Measurements from ENCODE around the gene C11orf58. TPM values are rescaled to one million over a fixed set of nuclear protein-coding genes. Genes with fewer than 3 reads are reported as not detected.

Gene C11orf58
- total RNA-seq, 2 experiments from 2014 or later, result 114 to 133 TPM

DNA sequence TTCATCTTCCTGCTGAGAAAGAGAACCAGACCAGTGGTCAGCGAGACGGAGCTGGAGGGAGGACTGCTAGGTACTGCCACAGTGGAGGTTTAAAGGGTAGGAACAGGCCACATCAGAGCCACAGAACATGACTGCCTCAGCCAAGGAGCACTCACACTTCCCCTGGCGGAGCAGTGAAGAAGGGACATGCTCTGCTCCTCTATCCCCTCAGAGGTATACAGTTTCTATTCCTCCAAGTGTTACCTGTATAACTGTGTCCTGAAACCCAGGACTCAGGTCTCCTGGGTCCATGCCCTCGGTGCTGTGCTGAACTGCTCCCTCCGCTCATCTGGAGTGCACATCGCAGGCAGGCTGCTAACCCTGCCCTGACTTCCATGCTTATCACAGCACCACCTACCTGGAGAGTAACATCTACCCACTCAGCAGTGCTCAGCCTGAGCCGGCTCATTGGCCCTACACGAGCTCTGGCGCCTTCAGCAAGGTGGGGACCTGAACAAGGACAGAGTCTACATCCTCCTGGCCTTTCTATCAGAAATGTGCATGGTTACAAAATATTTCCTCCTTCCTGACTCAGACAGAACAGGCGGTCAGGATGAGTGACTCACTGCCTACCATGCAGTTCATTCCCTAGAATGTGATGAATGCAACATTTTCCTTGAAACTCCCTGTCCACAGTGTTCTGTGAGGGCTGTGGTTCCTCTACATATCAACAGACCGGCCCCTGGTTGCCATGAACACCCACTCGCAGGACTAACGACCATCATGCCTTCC is 52.9 kb downstream of the C11orf58 start:
- H3K36me3 Mint-ChIP-seq (ENCODE audit: low read depth), result no peaks in the 10 kb centered on the region
- peaks cover 16% of the 10 kb centered on the region for H3K4me1 Mint-ChIP-seq (ENCODE audit: low read depth)
- no peaks in the 10 kb centered on the region for H3K9me3 Mint-ChIP-seq
- DNase-seq, result no peak
- no peaks in the 10 kb centered on the region for H3K27me3 Mint-ChIP-seq
- no peak overlapping the region for H3K4me3 Mint-ChIP-seq
- POLR2A ChIA-PET, result no interaction called here
- no peak overlapping the region for H3K27ac Mint-ChIP-seq
- intact Hi-C loops (cut with micrococcal nuclease), result no loop called here
- TF ChIP-seq CTCF (IDR thresholded peaks at IDR 0.05), result no peak
- peak; percentile 34 for ATAC-seq
- CTCF ChIA-PET, result interaction anchor here (0.9 to 9.0 kb wide), 3 partner anchors 10 to 272 kb away, joined by 3 to 48 read pairs (median 3); no protein-coding TSS in a partner anchor

DNA sequence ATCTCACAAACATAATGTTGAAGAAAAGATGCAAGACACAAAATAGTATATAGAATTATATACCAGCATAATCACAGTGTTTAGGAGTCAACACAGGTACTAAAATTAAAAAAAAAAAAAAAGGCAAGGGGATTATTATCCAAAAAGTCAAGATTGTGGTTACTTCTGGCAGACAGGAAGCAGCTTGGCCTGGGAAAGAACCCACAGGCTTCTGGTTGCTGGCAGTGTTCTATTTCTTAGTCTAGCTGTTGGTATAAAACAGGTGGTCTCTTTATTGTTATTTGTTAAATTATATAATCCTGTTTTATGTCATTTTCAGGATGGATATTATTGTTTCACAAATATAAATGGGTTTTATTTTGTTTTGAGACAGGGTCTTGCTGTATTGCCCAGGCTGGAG is 54.0 kb downstream of the C11orf58 start:
- H3K4me1 Mint-ChIP-seq (ENCODE audit: low read depth), result peaks cover 16% of the 10 kb centered on the region
- no peak overlapping the region for H3K27ac Mint-ChIP-seq
- ChIA-PET CTCF (interaction anchor here (1.0 to 9.0 kb wide), 2 partner anchors 8 to 28 kb away, joined by 3 to 48 read pairs; no protein-coding TSS in a partner anchor), POLR2A (no interaction called here)
- no peaks in the 10 kb centered on the region for H3K9me3 Mint-ChIP-seq
- H3K27me3 Mint-ChIP-seq, result no peaks in the 10 kb centered on the region
- no peaks in the 10 kb centered on the region for H3K36me3 Mint-ChIP-seq (ENCODE audit: low read depth)
- DNase-seq, result no peak
- no peak overlapping the region for H3K4me3 Mint-ChIP-seq
- TF ChIP-seq CTCF (IDR thresholded peaks at IDR 0.05), result no peak
- intact Hi-C loops (cut with micrococcal nuclease), result no loop called here
- ATAC-seq, result no peak

GRCh38 chr11:16793009-16793408 is 54.6 kb downstream of the C11orf58 start:
- no peaks in the 10 kb centered on the region for H3K9me3 Mint-ChIP-seq
- DNase-seq, result no peak
- H3K36me3 Mint-ChIP-seq (ENCODE audit: low read depth), result no peaks in the 10 kb centered on the region
- peaks cover 20% of the 10 kb centered on the region for H3K4me1 Mint-ChIP-seq (ENCODE audit: low read depth)
- intact Hi-C loops (cut with micrococcal nuclease), result no loop called here
- H3K27ac Mint-ChIP-seq, result no peak overlapping the region
- no peaks in the 10 kb centered on the region for H3K27me3 Mint-ChIP-seq
- CTCF ChIA-PET, result interaction anchor here (1.0 kb wide), 2 partner anchors 9 to 27 kb away, joined by 4 to 5 read pairs; no protein-coding TSS in a partner anchor
- POLR2A ChIA-PET, result no interaction called here
- no peak for ATAC-seq
- no peak overlapping the region for H3K4me3 Mint-ChIP-seq
- TF ChIP-seq CTCF (IDR thresholded peaks at IDR 0.05), result no peak

GRCh38 chr11:16793511-16793910 is 55.1 kb downstream of the C11orf58 start:
- no peak for TF ChIP-seq CTCF (IDR thresholded peaks at IDR 0.05)
- ChIA-PET CTCF (interaction anchor here (1.0 kb wide), 2 partner anchors 9 to 27 kb away, joined by 4 to 5 read pairs; no protein-coding TSS in a partner anchor), POLR2A (no interaction called here)
- Mint-ChIP-seq H3K4me3 (no peak overlapping the region), H3K9me3 (no peaks in the 10 kb centered on the region), H3K27ac (no peak overlapping the region), H3K27me3 (no peaks in the 10 kb centered on the region), H3K4me1 (ENCODE audit: low read depth) (peaks cover 24% of the 10 kb centered on the region), H3K36me3 (ENCODE audit: low read depth) (no peaks in the 10 kb centered on the region)
- no peak for DNase-seq
- no peak for ATAC-seq
- intact Hi-C loops (cut with micrococcal nuclease), result no loop called here

DNA sequence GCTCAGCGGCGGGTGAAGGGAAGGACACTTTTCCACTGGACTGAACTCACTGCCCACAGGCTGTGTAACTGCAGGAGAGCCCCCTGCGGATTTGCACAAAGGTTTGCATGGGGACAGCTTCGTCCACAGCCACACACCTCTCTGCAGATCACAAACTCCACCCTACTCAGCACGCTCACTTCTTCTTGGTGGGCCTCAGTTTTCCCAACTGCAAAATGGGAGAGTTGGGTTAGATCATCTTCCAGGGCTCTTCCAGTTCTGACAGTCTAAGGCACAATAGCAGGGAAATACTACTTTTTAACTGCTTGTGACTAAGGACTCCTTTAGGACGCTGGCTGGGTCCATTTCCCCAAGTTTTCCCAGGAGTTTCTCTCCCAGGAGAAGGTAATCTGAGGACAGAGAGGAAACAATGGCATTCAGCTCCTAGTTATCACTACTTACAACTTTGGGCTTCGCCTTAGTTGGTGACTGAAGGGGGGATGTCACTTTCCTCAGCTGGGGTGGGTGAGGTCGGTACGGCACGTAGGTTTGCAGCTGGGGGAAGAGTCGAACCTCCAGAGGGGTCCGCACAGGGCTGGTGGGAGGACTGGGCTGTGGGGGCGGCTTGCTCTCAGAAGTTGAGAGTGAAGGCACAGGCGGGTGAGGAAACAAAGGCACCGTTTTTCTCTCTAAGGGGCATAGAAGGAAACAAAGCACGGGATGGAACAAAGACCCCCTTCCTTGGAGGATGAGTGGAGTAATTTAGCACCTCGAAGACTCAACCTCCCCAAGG is 55.8 kb downstream of the C11orf58 start:
- peaks cover 24% of the 10 kb centered on the region for H3K4me1 Mint-ChIP-seq (ENCODE audit: low read depth)
- H3K27ac Mint-ChIP-seq, result no peak overlapping the region
- no peak overlapping the region for H3K4me3 Mint-ChIP-seq
- H3K36me3 Mint-ChIP-seq (ENCODE audit: low read depth), result no peaks in the 10 kb centered on the region
- TF ChIP-seq CTCF (IDR thresholded peaks at IDR 0.05), result no peak
- intact Hi-C loops (cut with micrococcal nuclease), result no loop called here
- H3K9me3 Mint-ChIP-seq, result no peaks in the 10 kb centered on the region
- CTCF ChIA-PET, result interaction anchor here (1.0 to 1.6 kb wide), 2 partner anchors 8 to 10 kb away, joined by 4 to 8 read pairs; no protein-coding TSS in a partner anchor
- H3K27me3 Mint-ChIP-seq, result no peaks in the 10 kb centered on the region
- DNase-seq (no peak), ATAC-seq (no peak)
- POLR2A ChIA-PET, result no interaction called here
